B cell (primary cell): ENCODE measurements around the gene FOXN4.

Experiments used
- EZH2 ChIP-seq: IDR thresholded peaks from 2 replicates; pipeline ENCODE4 v1.6.1; 2012; ENCODE audit warnings: borderline replicate concordance, low read depth, mild to moderate bottlenecking, moderate library complexity, low read length; ENCODE audit not compliant: insufficient read depth, poor library complexity, severe bottlenecking
- TF ChIP-seq, protein P1 (sequence below): fragments of 200-600 bp; IDR thresholded peaks from one replicate; pipeline ENCODE4 v1.8.0; 2022; ENCODE audit warnings: antibody characterized with exemption, mild to moderate bottlenecking

DNA sequence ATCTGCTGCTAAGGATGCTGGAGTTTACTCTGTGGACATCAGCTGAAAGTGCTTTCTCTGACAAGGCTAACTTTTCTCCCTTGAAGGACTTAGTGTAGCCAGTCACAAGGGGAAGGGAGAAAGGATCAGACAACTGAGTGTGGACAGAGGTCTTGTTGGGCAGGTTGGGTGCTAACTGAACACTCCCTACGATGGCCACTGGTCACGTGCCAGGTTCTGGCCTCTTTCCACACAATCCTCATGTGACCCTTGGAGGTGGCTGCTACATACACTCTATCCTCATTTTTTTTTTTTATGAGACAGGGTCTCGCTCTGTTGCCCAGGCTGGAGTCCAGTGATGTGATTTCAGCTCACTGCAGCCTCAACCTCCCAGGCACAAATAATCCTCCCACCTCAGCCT, 39.7 kb downstream of the FOXN4 start:
- no peak for TF ChIP-seq EZH2
- TF ChIP-seq, protein P1, sequence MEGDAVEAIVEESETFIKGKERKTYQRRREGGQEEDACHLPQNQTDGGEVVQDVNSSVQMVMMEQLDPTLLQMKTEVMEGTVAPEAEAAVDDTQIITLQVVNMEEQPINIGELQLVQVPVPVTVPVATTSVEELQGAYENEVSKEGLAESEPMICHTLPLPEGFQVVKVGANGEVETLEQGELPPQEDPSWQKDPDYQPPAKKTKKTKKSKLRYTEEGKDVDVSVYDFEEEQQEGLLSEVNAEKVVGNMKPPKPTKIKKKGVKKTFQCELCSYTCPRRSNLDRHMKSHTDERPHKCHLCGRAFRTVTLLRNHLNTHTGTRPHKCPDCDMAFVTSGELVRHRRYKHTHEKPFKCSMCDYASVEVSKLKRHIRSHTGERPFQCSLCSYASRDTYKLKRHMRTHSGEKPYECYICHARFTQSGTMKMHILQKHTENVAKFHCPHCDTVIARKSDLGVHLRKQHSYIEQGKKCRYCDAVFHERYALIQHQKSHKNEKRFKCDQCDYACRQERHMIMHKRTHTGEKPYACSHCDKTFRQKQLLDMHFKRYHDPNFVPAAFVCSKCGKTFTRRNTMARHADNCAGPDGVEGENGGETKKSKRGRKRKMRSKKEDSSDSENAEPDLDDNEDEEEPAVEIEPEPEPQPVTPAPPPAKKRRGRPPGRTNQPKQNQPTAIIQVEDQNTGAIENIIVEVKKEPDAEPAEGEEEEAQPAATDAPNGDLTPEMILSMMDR: no peak
